Measurements from ENCODE around the gene PAPPA2. TPM values are rescaled to one million over a fixed set of nuclear protein-coding genes. Genes with fewer than 3 reads are reported as not detected.

Gene PAPPA2
- total RNA-seq, 1 donor from 2014 or later = 1.6 TPM

GRCh38 chr1:176811511-176812288, 348.7 kb downstream of the PAPPA2 start:
- no peak for DNase-seq (ENCODE audit: low spot score)
- ATAC-seq = no peak
- intact Hi-C loops (cut with DNase I) = no loop called here

- intact Hi-C loops (cut with DNase I) = no loop called here
- DNase-seq (ENCODE audit: low spot score) (no peak), ATAC-seq (no peak)
Measured at GRCh38 chr1:176815621-176816020, 352.6 kb downstream of the PAPPA2 start.

GRCh38 chr1:176816232-176816631, 353.3 kb downstream of the PAPPA2 start:
- ATAC-seq = no peak
- intact Hi-C loops (cut with DNase I) = no loop called here
- DNase-seq (ENCODE audit: low spot score) = no peak

- ATAC-seq = peak; percentile 76
- no peak for DNase-seq (ENCODE audit: low spot score)
- intact Hi-C loops (cut with DNase I) = no loop called here
Measured at GRCh38 chr1:176820391-176821031, 357.5 kb downstream of the PAPPA2 start.

GRCh38 chr1:176826265-176826664, 363.3 kb downstream of the PAPPA2 start:
- no peak for ATAC-seq
- intact Hi-C loops (cut with DNase I) = no loop called here
- no peak for DNase-seq (ENCODE audit: low spot score)

GRCh38 chr1:176829261-176829660, 366.3 kb downstream of the PAPPA2 start:
- ATAC-seq (no peak), DNase-seq (ENCODE audit: low spot score) (no peak)
- intact Hi-C loops (cut with DNase I) = no loop called here

GRCh38 chr1:176831150-176831549, 368.2 kb downstream of the PAPPA2 start:
- ATAC-seq = no peak
- intact Hi-C loops (cut with DNase I) = no loop called here
- DNase-seq (ENCODE audit: low spot score) = no peak

- ATAC-seq (no peak), DNase-seq (ENCODE audit: low spot score) (no peak)
- intact Hi-C loops (cut with DNase I) = no loop called here
Measured at GRCh38 chr1:176837708-176838107, 374.7 kb downstream of the PAPPA2 start.

GRCh38 chr1:176838276-176838995, 375.5 kb downstream of the PAPPA2 start:
- intact Hi-C loops (cut with DNase I) = no loop called here
- no peak for ATAC-seq
- no peak for DNase-seq (ENCODE audit: low spot score)

- DNase-seq (ENCODE audit: low spot score) (no peak), ATAC-seq (no peak)
- intact Hi-C loops (cut with DNase I) = no loop called here
Measured at GRCh38 chr1:176839216-176839615, 376.2 kb downstream of the PAPPA2 start.

- DNase-seq (ENCODE audit: low spot score) = no peak
- ATAC-seq = peak; percentile 34
- intact Hi-C loops (cut with DNase I) = loop anchor here (10.0 kb wide), 1 partner anchor 276 kb away; no protein-coding TSS in a partner anchor
Measured at GRCh38 chr1:176841238-176841637, 378.3 kb downstream of the PAPPA2 start.

GRCh38 chr1:176843352-176844297, 380.6 kb downstream of the PAPPA2 start:
- intact Hi-C loops (cut with DNase I) = loop anchor here (10.0 kb wide), 1 partner anchor 279 kb away; no protein-coding TSS in a partner anchor
- ATAC-seq = peak; percentile 87

GRCh38 chr1:176847052-176847451, 384.1 kb downstream of the PAPPA2 start:
- ATAC-seq (no peak), DNase-seq (ENCODE audit: low spot score) (no peak)
- intact Hi-C loops (cut with DNase I) = loop anchor here (5.0 to 10.0 kb wide), 2 partner anchors 282 to 470 kb away; no protein-coding TSS in a partner anchor

More at GRCh38 chr1:176843352-176844297, 380.6 kb downstream of the PAPPA2 start:
- no peak for DNase-seq (ENCODE audit: low spot score)

- DNase-seq (ENCODE audit: low spot score) = no peak
- intact Hi-C loops (cut with DNase I) = loop anchor here (5.0 to 10.0 kb wide), 2 partner anchors 284 to 472 kb away; no protein-coding TSS in a partner anchor
- ATAC-seq = no peak
Measured at GRCh38 chr1:176849281-176849680, 386.3 kb downstream of the PAPPA2 start.

GRCh38 chr1:176850871-176851270, 387.9 kb downstream of the PAPPA2 start:
- intact Hi-C loops (cut with DNase I) = no loop called here
- ATAC-seq (no peak), DNase-seq (ENCODE audit: low spot score) (no peak)

- ATAC-seq = no peak
- intact Hi-C loops (cut with DNase I) = no loop called here
Measured at GRCh38 chr1:176852124-176852523, 389.1 kb downstream of the PAPPA2 start.

GRCh38 chr1:176853503-176853902, 390.5 kb downstream of the PAPPA2 start:
- ATAC-seq = no peak
- DNase-seq (ENCODE audit: low spot score) = no peak
- intact Hi-C loops (cut with DNase I) = no loop called here

More at GRCh38 chr1:176852124-176852523, 389.1 kb downstream of the PAPPA2 start:
- no peak for DNase-seq (ENCODE audit: low spot score)

- ATAC-seq = no peak
- intact Hi-C loops (cut with DNase I) = no loop called here
- no peak for DNase-seq (ENCODE audit: low spot score)
Measured at GRCh38 chr1:176854121-176854520, 391.1 kb downstream of the PAPPA2 start.
